Subcutaneous preadipocyte (primary cell): Measurements from ENCODE around the gene PRRT1. TPM values are rescaled to one million over a fixed set of nuclear protein-coding genes. Genes with fewer than 3 reads are reported as not detected.

Experiments
- small RNA-seq: library from RNA; depleted of rRNA; stranded (forward); fragments of <200 nt; gene quantifications from one replicate; pipeline ENCODE3, GENCODE V24; 2012
- total RNA-seq: library from RNA; depleted of rRNA; stranded (reverse); fragments of >200 nt; gene quantifications from 2 replicates; pipeline ENCODE4 v1.2.3, GENCODE V29; 2012

Gene PRRT1
- total RNA-seq: under 0.01 and 0.20 TPM in 2 replicates

GRCh38 chr6:32151863-32152768 is at the start of gene PRRT1:
Gene PRRT1, minus strand, starts transcription at chr6:32151939. Its CDS starts 112 bp downstream, at chr6:32151827.

GRCh38 chr6:32192608-32193039 is 40.9 kb upstream of the PRRT1 start, which contains the start of gene GPSM3:
Gene GPSM3, minus strand, starts transcription at chr6:32192643. Its CDS starts 130 bp downstream, at chr6:32192513.

GRCh38 chr6:32190054-32190851 is 38.5 kb upstream of the PRRT1 start, which contains the start of gene PBX2:
Gene PBX2, minus strand, starts transcription at chr6:32190202. Its CDS starts 287 bp downstream, at chr6:32189915.

GRCh38 chr6:32184084-32184640 is 32.4 kb upstream of the PRRT1 start, which contains the start of gene AGER:
Gene AGER, minus strand, starts transcription at chr6:32184253. Its CDS starts 31 bp downstream, at chr6:32184222.

GRCh38 chr6:32177788-32178546 is 26.2 kb upstream of the PRRT1 start, which contains the start of gene RNF5:
Gene RNF5, plus strand, starts transcription at chr6:32178405. Its CDS starts 107 bp downstream, at chr6:32178512.

GRCh38 chr6:32175711-32176475 is 24.2 kb upstream of the PRRT1 start, which contains the start of gene AGPAT1:
Gene AGPAT1, minus strand, starts transcription at chr6:32176084. Its CDS starts 4,588 bp downstream, at chr6:32171496.

GRCh38 chr6:32164295-32164694 is 12.6 kb upstream of the PRRT1 start, which contains the start of gene EGFL8:
Gene EGFL8, plus strand, starts transcription at chr6:32164595. Its CDS starts 1,571 bp downstream, at chr6:32166166.

GRCh38 chr6:32153564-32154513 is 2.1 kb upstream of the PRRT1 start, which contains the start of gene PPT2:
Gene PPT2, plus strand, starts transcription at chr6:32154141. Its CDS starts 454 bp downstream, at chr6:32154595.

GRCh38 chr6:32127717-32128592 is 23.8 kb downstream of the PRRT1 start, which contains the start of gene ATF6B:
Gene ATF6B, minus strand, starts transcription at chr6:32128246. Its CDS starts 39 bp downstream, at chr6:32128207.

GRCh38 chr6:32109114-32109764 is 42.5 kb downstream of the PRRT1 start, which contains the start of gene TNXB:
Gene TNXB, minus strand, starts transcription at chr6:32109338. Its CDS starts 11,140 bp downstream, at chr6:32098198.

Small RNAs within 50 kb of the gene (small RNA-seq; reads per million reads assigned to genes)
- gene AL662884.1 (not detected), gene MIR6833 (not detected)

Other genes starting within 250 kb of the PRRT1 start
- 1.5 and 1.8 TPM in 2 replicates for gene ZBTB12, start 249.9 kb downstream of the PRRT1 start, total RNA-seq
- 0.59 and 2.9 TPM in 2 replicates for gene C2, start 224.2 kb downstream of the PRRT1 start, total RNA-seq
- 6.3 and 10.7 TPM in 2 replicates for gene CFB, start 205.8 kb downstream of the PRRT1 start, total RNA-seq
- 97.9 and 114 TPM in 2 replicates for gene NELFE, start 193.0 kb downstream of the PRRT1 start, total RNA-seq
- gene SKIC2, start 192.8 kb downstream of the PRRT1 start, total RNA-seq: 55.5 and 55.7 TPM in 2 replicates
- gene DXO, start 179.8 kb downstream of the PRRT1 start, total RNA-seq: 13.5 and 15.1 TPM in 2 replicates
- 1.4 and 2.6 TPM in 2 replicates for gene C4A, start 169.9 kb downstream of the PRRT1 start, total RNA-seq
- 1.4 and 1.5 TPM in 2 replicates for gene C4B, start 137.1 kb downstream of the PRRT1 start, total RNA-seq
- gene CYP21A2, start 113.5 kb downstream of the PRRT1 start, total RNA-seq: under 0.01 TPM in 1 of 2 replicates, not detected in the other
- 99.6 and 179 TPM in 2 replicates for gene TNXB, start 42.6 kb downstream of the PRRT1 start, total RNA-seq
- 19.5 and 23.3 TPM in 2 replicates for gene ATF6B, start 23.7 kb downstream of the PRRT1 start, total RNA-seq
- gene FKBPL, start 21.7 kb downstream of the PRRT1 start, total RNA-seq: 6.6 and 7.3 TPM in 2 replicates
- gene PPT2, start 2.2 kb upstream of the PRRT1 start, total RNA-seq: 9.6 and 10.6 TPM in 2 replicates
- gene EGFL8, start 12.7 kb upstream of the PRRT1 start, total RNA-seq: 0.73 and 1.4 TPM in 2 replicates
- gene AGPAT1, start 24.1 kb upstream of the PRRT1 start, total RNA-seq: 26.5 and 29.1 TPM in 2 replicates
- gene RNF5, start 26.5 kb upstream of the PRRT1 start, total RNA-seq: 15.1 and 18.8 TPM in 2 replicates
- 0.20 and 1.1 TPM in 2 replicates for gene AGER, start 32.3 kb upstream of the PRRT1 start, total RNA-seq
- gene PBX2, start 38.3 kb upstream of the PRRT1 start, total RNA-seq: 21.3 and 28.7 TPM in 2 replicates
- 1.1 and 1.4 TPM in 2 replicates for gene GPSM3, start 40.7 kb upstream of the PRRT1 start, total RNA-seq
- 0.59 and 0.73 TPM in 2 replicates for gene NOTCH4, start 72.1 kb upstream of the PRRT1 start, total RNA-seq
- gene TSBP1, start 220.0 kb upstream of the PRRT1 start, total RNA-seq: not detected in 2 replicates